Activated CD4-positive, alpha-beta memory T cell treated with anti-CD3 and anti-CD28 coated beads for 36 hours (primary cell): ENCODE results near the gene LIPM. TPM values are rescaled to one million over a fixed set of nuclear protein-coding genes. Genes with fewer than 3 reads are reported as not detected.
A peak's percentile ranks its signal among the peaks of the same experiment; 100 is the strongest.

Source experiments
- CTCF ChIA-PET: fragments of 350-600 bp; sonication (Branson Sonifier 250); formaldehyde crosslinking; loops from one replicate; lab custom pipeline; 2021; ENCODE audit warnings: antibody characterized with exemption, inconsistent platforms; lab: Charles Lee
- POLR2A ChIA-PET: fragments of 350-600 bp; sonication (Branson Sonifier 250); formaldehyde crosslinking; loops from one replicate; lab custom pipeline; 2021; ENCODE audit warnings: antibody characterized with exemption; lab: Charles Lee
- DNase-seq: peaks from one replicate; pipeline ENCODE4 v3.0.0-alpha.2; 2020
- H3K27ac Mint-ChIP-seq: one replicate; pipeline ENCODE4 v1.8.0; 2021; ENCODE audit warnings: mixed read lengths
- H3K27me3 Mint-ChIP-seq: one replicate; pipeline ENCODE4 v1.8.0; 2021; ENCODE audit warnings: mixed read lengths
- H3K36me3 Mint-ChIP-seq: one replicate; pipeline ENCODE4 v1.8.0; 2021; ENCODE audit warnings: mixed read lengths
- H3K4me1 Mint-ChIP-seq: one replicate; pipeline ENCODE4 v1.8.0; 2021; ENCODE audit warnings: low read depth, mixed read lengths
- H3K4me3 Mint-ChIP-seq: one replicate; pipeline ENCODE4 v1.8.0; 2021; ENCODE audit warnings: mild to moderate bottlenecking, mixed read lengths
- H3K9me3 Mint-ChIP-seq: one replicate; pipeline ENCODE4 v1.8.0; 2021; ENCODE audit warnings: mixed read lengths
- intact Hi-C: fragments of 100-400 bp; cut with micrococcal nuclease; formaldehyde crosslinking; loops from one replicate; pipeline ENCODE4 v1.15.1; 2023
- total RNA-seq, 2 experiments: library from RNA; stranded (reverse); gene quantifications; one replicate each; pipeline ENCODE4 v1.2.3, GENCODE V29; 2021

The LIPM gene
- total RNA-seq, 2 experiments from 2014 or later = not detected

DNA sequence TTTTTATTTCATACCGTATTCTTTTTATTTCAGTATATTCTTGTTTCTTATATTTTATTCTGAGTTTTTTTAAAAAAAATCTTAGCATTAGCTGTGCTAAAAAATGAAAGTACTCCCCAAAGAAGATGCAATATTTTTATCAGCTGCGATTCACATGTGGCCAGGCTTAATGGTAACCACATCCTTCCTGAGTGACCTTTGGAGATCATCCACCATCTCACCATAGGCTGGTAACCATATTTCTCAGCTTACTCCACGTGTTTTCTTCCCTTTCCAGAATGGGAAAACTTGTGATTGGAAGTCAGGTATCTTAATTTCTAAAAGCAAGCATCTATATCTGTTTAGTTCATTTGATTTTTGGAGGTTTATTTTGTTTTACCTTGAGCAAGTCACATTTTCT, 18.8 kb upstream of the LIPM start:
- Mint-ChIP-seq H3K9me3 (no peaks in the 10 kb centered on the region), H3K27me3 (peaks cover 7% of the 10 kb centered on the region), H3K4me3 (no peak overlapping the region), H3K27ac (no peak overlapping the region), H3K36me3 (no peaks in the 10 kb centered on the region), H3K4me1 (no peaks in the 10 kb centered on the region)
- ChIA-PET CTCF (no interaction called here), POLR2A (no interaction called here)
- intact Hi-C loops = no loop called here
- DNase-seq = no peak

DNA sequence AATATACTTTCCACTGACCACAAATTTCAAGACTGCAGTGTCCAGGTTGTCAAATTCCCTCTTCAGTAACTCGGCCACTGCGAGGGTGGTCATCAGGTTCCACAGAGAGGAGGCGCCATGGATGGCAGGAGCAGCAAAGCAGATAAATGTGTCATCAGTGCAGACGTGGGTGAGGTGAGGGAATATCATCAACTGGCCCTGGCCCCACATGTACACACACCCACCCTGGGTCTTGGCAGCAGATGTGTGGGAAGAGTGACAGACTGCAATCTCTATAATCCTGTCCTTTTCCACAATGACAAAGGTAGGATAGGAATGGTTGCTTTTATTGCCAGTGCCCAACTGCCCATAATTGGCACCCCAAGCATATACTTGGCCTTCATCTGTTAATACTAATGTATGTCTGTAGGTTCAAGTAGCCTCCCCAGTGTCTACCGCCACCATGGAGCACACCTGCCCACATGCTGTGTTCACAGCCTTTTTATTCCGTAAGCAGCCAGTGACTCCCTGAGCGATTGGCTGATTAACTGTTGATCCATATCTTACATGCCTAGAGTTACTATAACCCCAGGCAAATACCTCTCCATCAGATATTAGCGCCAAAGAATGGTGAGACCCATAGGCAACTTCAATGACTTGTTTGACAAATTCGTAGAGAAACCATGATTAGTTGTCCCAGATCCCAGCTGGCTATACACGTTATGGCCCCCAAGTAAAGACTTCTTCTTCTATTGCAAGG, 16.3 kb upstream of the LIPM start:
- H3K4me1 Mint-ChIP-seq = no peaks in the 10 kb centered on the region
- H3K36me3 Mint-ChIP-seq = no peaks in the 10 kb centered on the region
- intact Hi-C loops = no loop called here
- no peak overlapping the region for H3K4me3 Mint-ChIP-seq
- no peak for DNase-seq
- CTCF ChIA-PET = no interaction called here
- no peak overlapping the region for H3K27ac Mint-ChIP-seq
- H3K27me3 Mint-ChIP-seq = peaks cover 4% of the 10 kb centered on the region
- POLR2A ChIA-PET = no interaction called here
- H3K9me3 Mint-ChIP-seq = no peaks in the 10 kb centered on the region

DNA sequence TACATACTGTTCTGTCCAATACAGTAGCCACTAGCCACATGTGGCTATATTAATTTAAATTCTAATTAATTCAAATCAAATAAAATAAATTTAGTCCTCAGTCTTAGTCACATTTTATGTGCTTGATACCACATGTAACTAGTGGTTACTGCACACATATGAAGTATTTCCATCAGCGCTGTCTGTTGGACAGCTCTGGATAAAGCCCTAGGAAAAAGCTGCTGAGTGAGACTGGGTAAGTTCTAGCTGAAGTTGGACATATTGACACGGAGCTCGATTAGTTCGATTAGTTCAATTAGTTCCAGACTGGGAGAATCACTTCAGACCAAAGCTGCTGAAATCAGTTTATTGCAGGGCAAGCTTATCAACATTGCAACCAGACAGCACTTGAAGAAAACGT, 15.1 kb upstream of the LIPM start:
- Mint-ChIP-seq H3K4me1 (no peaks in the 10 kb centered on the region), H3K4me3 (no peak overlapping the region), H3K36me3 (no peaks in the 10 kb centered on the region), H3K27me3 (peaks cover 2% of the 10 kb centered on the region), H3K27ac (no peak overlapping the region), H3K9me3 (no peaks in the 10 kb centered on the region)
- POLR2A ChIA-PET = no interaction called here
- intact Hi-C loops = no loop called here
- DNase-seq = no peak
- CTCF ChIA-PET = no interaction called here

DNA sequence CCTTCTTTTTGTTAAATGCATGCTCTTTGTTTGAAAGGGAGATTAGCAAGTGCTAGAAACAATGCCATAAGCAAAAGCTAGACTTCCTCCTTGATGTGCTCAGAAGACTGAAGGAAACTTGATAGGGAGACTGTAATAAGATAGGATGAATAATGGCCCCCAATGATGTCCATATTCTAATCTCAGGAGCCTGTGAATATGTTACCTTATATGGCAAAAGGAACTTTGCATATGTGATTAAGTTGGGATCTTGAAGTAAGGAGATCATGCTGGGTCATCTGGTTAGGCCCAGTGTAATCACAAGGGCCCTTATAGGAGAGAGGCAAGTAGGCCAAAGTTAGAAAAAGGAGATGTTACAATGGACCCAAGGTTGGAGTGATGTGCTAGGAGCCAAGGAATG, 13.6 kb upstream of the LIPM start:
- peaks cover 2% of the 10 kb centered on the region for H3K9me3 Mint-ChIP-seq
- CTCF ChIA-PET = interaction anchor here (1.3 kb wide), 1 partner anchor 206 kb away, joined by 3 read pairs; the partner anchor contains the start of gene RNLS

DNA sequence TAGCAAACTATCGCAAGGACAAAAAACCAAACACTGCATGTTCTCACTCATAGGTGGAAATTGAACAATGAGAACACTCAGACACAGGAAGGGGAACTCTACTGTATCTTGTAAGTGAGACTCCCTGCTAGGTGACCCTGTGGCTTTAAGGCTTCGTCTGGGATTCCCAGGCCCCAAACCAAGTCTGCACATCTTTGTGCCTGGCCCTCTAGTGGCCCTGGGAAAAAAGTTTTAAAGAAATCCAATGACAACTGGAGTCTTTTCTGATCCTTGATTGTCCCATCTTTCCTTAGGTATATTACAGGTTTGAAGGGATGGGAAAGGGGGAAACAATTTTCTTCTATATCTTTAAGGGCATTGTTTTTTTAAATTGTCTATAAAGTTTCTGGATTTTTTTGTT, 10.6 kb upstream of the LIPM start:
- no peak overlapping the region for H3K4me3 Mint-ChIP-seq
- intact Hi-C loops = loop anchor here (2.0 to 5.0 kb wide), 3 partner anchors 37 to 700 kb away; no protein-coding TSS in a partner anchor
- H3K36me3 Mint-ChIP-seq = no peaks in the 10 kb centered on the region
- H3K9me3 Mint-ChIP-seq = peaks cover 2% of the 10 kb centered on the region
- ChIA-PET POLR2A (no interaction called here), CTCF (interaction anchor here (0.8 kb wide), 1 partner anchor 122 kb away, joined by 4 read pairs; no protein-coding TSS in a partner anchor)
- H3K27ac Mint-ChIP-seq = no peak overlapping the region
- H3K4me1 Mint-ChIP-seq = peaks cover 18% of the 10 kb centered on the region
- peak; percentile 15 for DNase-seq
- peaks cover 7% of the 10 kb centered on the region for H3K27me3 Mint-ChIP-seq

More for the DNA sequence above, 13.6 kb upstream of the LIPM start:
- DNase-seq = no peak
- Mint-ChIP-seq H3K4me1 (peaks cover 13% of the 10 kb centered on the region), H3K36me3 (no peaks in the 10 kb centered on the region), H3K27ac (no peak overlapping the region), H3K27me3 (peaks cover 2% of the 10 kb centered on the region), H3K4me3 (no peak overlapping the region)
- intact Hi-C loops = no loop called here
- POLR2A ChIA-PET = no interaction called here

DNA sequence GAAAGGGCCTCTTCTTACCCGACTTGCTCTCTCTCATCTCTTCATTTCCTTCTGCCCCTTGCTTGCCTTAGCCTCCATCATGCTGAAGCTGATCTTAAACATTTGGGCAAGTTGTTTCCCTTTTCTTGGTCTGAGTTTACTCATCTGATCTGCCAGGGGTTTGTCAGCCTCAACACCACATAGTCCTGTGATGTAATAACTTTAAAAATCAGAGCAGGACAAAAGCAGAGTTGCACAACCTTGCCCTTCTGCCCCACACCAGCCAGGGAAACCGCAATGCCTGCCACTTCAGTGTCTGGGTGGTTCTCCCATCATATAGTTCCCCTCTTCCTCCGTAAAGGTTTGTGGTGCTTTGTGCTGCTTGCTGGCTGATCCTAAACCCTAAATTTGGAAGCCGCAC, 9.9 kb upstream of the LIPM start:
- peaks cover 18% of the 10 kb centered on the region for H3K4me1 Mint-ChIP-seq
- peak; percentile 9 for DNase-seq
- intact Hi-C loops = loop anchor here (2.0 to 5.0 kb wide), 3 partner anchors 38 to 700 kb away; no protein-coding TSS in a partner anchor
- H3K27me3 Mint-ChIP-seq = peaks cover 9% of the 10 kb centered on the region
- no peak overlapping the region for H3K27ac Mint-ChIP-seq
- H3K4me3 Mint-ChIP-seq = no peak overlapping the region
- CTCF ChIA-PET = interaction anchor here (0.7 kb wide), 1 partner anchor 140 kb away, joined by 4 read pairs; no protein-coding TSS in a partner anchor
- no peaks in the 10 kb centered on the region for H3K36me3 Mint-ChIP-seq
- peaks cover 2% of the 10 kb centered on the region for H3K9me3 Mint-ChIP-seq
- POLR2A ChIA-PET = no interaction called here

DNA sequence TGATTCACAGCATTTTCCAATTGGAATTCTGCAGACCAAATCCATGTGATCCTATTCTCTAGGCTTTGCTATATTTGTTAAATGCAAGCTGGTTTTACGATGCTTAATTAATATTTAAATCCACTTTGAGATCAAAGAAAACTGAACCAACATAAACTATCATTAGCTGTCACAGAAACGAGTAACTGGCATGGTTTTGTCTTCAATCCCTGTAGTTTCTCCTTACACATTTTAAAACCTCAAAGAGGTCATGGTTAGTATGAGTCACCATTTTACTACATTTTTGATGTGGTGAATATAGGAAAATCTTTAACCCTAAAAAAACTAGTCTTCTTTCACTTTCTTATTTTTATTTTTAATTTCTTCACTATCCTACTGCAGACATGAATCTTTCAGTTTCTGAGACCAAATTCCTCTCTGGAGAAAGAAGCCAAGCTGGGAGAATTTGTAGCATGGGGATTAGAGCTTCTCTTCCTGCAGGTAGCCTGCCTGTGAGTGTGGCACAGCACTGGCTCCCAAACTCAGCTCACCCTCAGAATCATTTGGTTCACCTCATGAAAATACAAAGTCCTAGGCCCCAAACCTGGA, 8.7 kb upstream of the LIPM start:
- ChIA-PET CTCF (interaction anchor here (0.6 to 1.3 kb wide), 3 partner anchors 17 to 153 kb away, joined by 3 read pairs; no protein-coding TSS in a partner anchor), POLR2A (interaction anchor here (1.0 kb wide), 1 partner anchor 38 kb away, joined by 3 read pairs; no protein-coding TSS in a partner anchor)
- no peak for DNase-seq
- peaks cover 9% of the 10 kb centered on the region for H3K27me3 Mint-ChIP-seq
- no peak overlapping the region for H3K27ac Mint-ChIP-seq
- H3K36me3 Mint-ChIP-seq = no peaks in the 10 kb centered on the region
- peaks cover 18% of the 10 kb centered on the region for H3K4me1 Mint-ChIP-seq
- H3K9me3 Mint-ChIP-seq = peaks cover 2% of the 10 kb centered on the region
- H3K4me3 Mint-ChIP-seq = no peak overlapping the region
- intact Hi-C loops = loop anchor here (2.0 to 5.0 kb wide), 5 partner anchors 31 to 702 kb away; partner anchors contain the start of gene LIPK

DNA sequence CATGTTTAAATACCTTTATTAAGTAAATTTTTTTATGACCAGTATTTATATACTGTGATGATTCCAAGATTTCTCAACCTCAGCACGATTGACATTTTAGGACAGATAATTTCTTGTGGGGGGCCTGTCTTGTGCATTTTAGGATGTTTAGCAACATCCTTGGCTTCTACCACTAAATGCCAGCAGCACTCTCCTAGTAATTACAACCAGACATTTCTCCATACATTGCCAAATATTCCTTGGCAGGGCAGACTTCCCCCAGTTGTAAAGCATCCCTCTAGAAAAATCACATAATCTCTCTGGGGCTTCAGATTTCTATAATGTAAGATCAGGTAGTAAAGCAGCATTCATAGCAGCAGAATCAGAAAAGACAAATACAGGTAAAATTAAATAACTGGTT, 7.8 kb upstream of the LIPM start:
- H3K9me3 Mint-ChIP-seq = peaks cover 2% of the 10 kb centered on the region
- ChIA-PET POLR2A (no interaction called here), CTCF (no interaction called here)
- H3K27ac Mint-ChIP-seq = no peak overlapping the region
- peaks cover 9% of the 10 kb centered on the region for H3K27me3 Mint-ChIP-seq
- no peak for DNase-seq
- H3K36me3 Mint-ChIP-seq = no peaks in the 10 kb centered on the region
- peaks cover 18% of the 10 kb centered on the region for H3K4me1 Mint-ChIP-seq
- H3K4me3 Mint-ChIP-seq = no peak overlapping the region
- intact Hi-C loops = loop anchor here (2.0 to 5.0 kb wide), 3 partner anchors 30 to 702 kb away; partner anchors contain the start of gene LIPK

DNA sequence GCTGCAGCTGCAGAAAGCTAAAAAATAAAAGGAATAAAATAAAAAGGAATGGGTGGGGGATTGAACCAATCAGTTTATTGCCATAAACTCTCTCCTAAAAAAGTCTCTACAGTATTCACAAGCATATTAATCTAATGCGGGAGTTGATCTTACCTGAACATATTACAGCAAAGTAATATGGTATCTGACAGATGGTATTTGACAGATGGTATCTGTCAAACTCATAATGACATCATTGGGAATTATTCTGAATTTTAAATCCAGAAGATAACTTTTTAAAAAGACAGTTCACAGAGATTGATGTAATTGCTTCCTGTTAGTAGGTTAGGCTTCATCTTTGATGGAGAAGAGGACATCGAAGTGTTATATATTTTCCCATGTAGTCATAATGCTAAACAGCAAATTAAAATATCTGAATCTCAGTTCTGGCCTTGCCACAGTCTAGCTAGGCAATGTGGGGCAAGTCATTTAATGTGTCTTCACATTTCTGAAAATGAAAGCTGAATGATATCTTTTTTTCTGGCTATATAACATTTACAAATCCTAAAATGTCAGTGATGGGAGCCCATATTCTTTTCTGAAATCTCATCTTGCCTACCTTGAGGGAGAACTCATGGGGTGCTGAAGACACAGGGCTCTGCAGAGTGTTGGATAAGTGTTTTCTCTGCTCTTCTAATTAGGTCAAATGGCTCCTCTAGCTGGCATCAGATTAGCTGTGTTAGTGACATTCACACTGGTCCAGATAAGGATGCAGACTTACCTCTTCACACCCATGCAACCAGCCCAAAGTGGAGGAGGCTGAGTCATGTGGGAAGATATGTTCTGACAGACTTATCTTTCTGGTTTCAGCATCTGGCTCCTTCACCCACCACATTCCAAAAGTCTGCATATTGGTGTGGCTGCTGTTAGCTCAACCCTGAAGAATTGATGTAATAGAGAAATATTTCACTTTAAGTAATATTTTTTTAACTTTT, 2.1 kb upstream of the LIPM start:
- POLR2A ChIA-PET = no interaction called here
- Mint-ChIP-seq H3K36me3 (no peaks in the 10 kb centered on the region), H3K27ac (no peak overlapping the region), H3K4me3 (no peak overlapping the region), H3K9me3 (no peaks in the 10 kb centered on the region), H3K4me1 (peaks cover 11% of the 10 kb centered on the region), H3K27me3 (peaks cover 6% of the 10 kb centered on the region)
- intact Hi-C loops = no loop called here
- CTCF ChIA-PET = interaction anchor here (0.8 to 1.0 kb wide), 4 partner anchors 10 to 648 kb away, joined by 3 read pairs; no protein-coding TSS in a partner anchor
- DNase-seq = peak; percentile 56

DNA sequence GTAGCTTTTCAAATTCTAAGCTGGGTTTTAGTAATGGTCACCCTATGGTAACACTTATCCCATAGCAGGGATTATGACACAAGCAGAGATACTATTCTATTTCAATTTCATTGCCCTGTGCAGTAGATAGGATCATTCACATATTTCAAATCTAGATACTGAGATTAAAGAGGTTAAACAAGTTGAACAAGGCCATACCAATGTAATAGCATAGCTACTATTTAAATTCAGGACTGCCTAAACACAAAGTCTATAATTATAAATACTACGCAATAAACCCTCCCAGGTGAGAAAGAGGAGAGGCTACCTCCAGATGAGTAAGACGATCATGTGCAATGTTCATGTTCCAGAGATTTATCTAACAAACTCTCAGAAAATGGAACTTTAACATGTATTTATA, 1.1 kb downstream of the LIPM start:
- no peaks in the 10 kb centered on the region for H3K27me3 Mint-ChIP-seq
- H3K36me3 Mint-ChIP-seq = no peaks in the 10 kb centered on the region
- H3K9me3 Mint-ChIP-seq = no peaks in the 10 kb centered on the region
- H3K27ac Mint-ChIP-seq = no peak overlapping the region
- H3K4me3 Mint-ChIP-seq = no peak overlapping the region
- H3K4me1 Mint-ChIP-seq = peaks cover 11% of the 10 kb centered on the region
- intact Hi-C loops = no loop called here
- ChIA-PET CTCF (interaction anchor here (1.4 to 1.7 kb wide), 3 partner anchors 8 to 129 kb away, joined by 4 to 6 read pairs (median 6); no protein-coding TSS in a partner anchor), POLR2A (no interaction called here)
- no peak for DNase-seq

DNA sequence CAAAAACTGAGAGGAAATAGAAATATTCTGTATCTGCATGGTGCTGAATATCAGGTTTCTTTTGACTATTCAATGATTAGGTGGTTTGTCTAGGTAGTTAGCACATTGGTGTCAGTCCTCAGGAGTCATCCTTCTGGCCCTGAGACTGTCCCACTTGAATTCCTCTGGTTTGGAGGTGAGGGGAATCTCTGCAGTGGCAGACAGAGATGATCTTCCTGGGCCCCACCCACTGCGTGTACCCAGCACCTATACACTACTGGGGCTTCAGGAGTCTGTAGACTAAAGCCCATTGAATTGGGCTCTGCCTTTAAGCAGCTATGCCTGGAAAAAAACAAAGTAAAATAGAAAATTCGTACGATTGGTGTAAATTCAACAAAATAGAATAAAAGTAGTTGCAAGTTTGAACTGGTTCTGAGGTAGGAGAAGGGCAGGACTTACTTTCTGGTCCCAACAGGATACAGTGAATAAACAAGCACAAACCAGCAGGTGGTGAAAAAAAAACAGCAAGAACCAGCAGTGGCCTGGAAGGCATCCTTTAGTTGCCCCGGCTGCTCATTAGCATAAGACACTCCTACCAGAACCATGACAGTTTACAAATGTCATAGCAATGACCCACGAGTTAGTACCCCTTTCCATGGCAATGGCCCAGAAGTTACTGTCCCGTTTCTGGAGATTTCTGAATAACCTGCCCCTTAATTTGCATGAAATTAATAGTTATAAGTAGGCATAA, 1.7 kb downstream of the LIPM start:
- no peaks in the 10 kb centered on the region for H3K9me3 Mint-ChIP-seq
- no peak overlapping the region for H3K4me3 Mint-ChIP-seq
- intact Hi-C loops = no loop called here
- H3K27ac Mint-ChIP-seq = no peak overlapping the region
- H3K36me3 Mint-ChIP-seq = no peaks in the 10 kb centered on the region
- POLR2A ChIA-PET = no interaction called here
- H3K27me3 Mint-ChIP-seq = no peaks in the 10 kb centered on the region
- CTCF ChIA-PET = interaction anchor here (0.6 to 1.7 kb wide), 5 partner anchors 13 to 1001 kb away, joined by 4 to 6 read pairs (median 5); no protein-coding TSS in a partner anchor
- DNase-seq = no peak
- peaks cover 11% of the 10 kb centered on the region for H3K4me1 Mint-ChIP-seq
